CD4-positive, alpha-beta T cell treated with Interleukin-15 for 4 hours (primary cell): ENCODE data around the gene MECP2.
"Not testable (repeated sequence)": the region's sequence is repeated elsewhere in the genome, so short reads cannot be mapped to it uniquely, and the experiment has no call there.

Experiments
- DNase-seq: peaks from one replicate; pipeline ENCODE4 v3.0.0-alpha.2; 2020; ENCODE audit warnings: low spot score

MECP2 gene

DNA sequence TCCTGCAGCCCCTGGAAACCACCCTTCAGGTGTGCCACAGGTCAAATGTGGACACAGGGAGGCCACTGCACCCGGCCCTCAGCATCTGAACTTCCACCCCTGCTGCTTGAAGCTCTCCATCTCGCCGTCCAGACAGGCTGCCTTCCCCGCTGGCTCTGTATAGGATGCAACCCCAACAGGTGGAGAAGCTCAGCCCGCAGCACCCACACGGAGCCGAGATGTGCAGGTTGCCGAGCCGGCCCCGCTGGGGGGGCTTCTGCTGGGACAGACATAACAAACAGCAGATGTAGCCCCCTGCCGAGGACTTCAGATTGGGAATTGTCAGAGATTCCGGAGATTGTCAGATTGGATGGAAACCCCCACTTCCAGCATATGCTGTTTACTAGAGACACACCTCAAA is 104.4 kb downstream of the MECP2 start:
- no peak for DNase-seq

DNA sequence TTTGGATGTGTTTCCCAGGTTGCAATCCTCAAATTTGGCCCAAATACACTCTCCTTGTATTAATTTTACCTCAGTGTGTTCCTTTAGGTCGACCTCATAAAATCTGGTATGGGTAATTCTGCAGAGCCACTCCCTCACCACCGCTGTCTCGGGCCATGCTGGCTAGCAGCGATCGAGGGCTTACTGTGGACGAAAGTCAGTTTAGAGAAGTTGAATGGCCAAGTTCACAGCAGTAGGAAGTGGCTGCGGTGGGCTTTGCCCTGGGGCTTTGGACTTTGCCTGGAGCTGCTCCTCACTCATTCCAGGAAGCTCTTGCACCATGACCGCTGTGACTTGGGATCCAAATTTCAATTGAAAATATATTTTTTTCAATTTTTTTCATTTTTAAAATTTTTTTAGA is 105.3 kb downstream of the MECP2 start:
- DNase-seq = no peak

DNA sequence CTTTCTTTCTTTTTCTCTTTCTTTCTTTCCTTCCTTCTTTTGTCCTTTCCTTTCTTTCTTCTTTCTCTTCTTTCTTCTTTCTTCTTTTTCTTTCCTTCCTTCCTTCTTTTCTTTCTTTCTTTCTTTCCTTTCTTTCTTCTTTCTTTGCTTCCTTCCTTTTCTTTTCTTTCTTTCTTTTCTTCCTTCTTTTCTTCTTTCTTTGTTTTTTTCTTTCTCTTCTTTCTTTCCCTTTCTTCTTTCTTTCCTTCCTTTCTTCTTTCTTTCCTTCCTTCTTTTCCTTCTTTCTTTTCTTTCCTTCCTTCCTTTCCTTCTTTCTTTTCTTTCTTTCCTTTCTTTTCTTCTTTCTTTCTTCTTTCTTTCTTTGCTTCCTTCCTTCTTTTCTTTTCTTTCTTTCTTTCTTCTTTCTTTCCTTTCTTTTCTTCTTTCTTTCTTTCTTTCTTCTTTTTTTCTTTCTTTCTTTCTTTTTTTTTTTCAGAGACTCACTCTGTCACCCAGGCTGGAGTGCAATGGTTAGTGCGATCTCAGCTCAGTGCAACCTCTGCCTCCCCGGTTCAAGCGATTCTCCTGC is 106.4 kb downstream of the MECP2 start:
- no peak for DNase-seq

DNA sequence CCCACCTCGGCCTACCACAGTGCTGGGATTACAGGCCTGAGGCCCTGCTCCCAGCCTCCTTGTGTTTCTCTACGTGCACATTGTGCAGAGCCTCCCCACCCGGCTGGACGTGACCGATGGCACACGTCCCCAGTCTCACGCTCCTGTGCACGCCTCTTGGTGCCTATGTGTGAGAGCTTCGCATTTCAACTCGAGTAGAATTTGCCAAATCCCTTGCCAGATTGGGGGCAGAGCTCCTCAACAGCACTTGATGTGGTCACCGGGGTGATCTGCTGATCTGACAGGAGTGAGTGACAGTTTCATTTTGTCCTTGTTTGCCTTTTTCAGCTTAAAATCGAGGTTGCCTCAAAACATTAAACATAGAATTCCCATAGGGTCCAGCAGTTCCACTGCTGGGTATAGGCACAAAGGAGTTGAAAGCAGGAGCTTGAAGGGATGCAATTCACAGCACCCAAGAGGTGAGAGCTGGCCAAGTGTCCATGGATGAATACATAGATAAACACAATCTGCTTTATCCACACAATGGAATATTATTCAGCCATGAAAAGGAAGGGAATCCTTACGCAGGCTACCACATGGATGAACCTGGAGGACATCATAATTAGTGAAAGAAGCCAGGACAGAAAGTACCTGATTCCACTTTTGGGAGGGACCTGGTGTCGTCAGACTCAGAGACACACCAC is 107.4 kb downstream of the MECP2 start:
- DNase-seq = no peak

DNA sequence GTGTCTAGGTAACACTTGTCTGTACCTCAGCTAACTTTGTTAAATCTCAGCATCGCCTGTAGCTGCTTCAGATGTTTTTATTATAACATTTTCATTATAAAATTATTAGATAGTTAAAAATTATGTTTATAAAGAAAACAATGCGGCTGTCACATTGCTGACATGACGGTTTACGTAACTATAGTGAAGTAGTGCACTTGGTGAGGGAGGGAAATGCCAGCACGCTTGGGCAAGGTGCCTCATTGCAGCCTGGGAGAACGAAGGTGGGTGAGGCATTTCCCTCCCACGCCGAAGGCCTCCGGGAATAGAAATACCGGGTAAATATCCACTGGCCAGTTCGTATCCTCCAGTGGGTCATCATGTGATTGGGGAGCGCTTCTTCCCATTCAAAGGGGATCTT is 109.0 kb downstream of the MECP2 start:
- DNase-seq = no peak

DNA sequence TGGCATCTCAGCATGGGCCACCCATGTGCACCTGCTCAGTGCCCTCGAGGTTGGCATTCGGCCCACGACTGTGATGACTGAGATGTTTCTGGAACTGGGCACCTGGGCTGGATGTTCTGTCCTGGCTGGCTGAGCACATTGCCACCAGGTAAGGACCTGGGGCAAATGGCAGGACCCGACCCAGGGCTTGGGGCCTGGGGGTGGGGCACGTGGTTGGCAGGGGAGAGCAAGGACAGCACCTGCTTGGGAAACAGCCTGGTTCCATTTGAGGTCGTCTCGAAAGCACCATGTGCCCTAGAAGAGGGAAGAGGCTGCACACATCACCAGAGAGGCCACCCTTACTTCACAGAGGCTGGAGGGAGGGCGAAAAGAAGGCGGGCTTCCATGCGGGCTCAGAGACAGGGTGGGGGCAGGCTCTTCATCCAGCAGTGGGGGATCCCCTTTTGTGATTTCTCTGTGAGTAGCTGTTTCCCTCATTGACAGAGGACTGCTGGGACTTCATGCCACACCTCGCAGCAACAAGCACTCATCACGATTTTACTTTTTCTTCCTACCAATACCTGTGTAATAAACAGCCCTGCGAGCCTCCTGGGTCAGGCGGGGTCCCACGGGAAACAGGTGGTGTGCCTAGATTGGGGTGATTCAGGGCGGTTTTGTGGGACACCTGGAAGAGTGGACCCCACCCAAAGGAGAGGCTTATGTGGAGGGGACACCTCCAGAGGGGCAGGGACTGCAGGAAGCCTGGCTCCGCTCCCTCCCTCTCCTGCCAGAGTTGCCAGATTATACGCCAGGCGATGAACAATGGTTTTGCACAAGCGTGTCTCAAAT is 113.0 kb downstream of the MECP2 start:
- DNase-seq = no peak

DNA sequence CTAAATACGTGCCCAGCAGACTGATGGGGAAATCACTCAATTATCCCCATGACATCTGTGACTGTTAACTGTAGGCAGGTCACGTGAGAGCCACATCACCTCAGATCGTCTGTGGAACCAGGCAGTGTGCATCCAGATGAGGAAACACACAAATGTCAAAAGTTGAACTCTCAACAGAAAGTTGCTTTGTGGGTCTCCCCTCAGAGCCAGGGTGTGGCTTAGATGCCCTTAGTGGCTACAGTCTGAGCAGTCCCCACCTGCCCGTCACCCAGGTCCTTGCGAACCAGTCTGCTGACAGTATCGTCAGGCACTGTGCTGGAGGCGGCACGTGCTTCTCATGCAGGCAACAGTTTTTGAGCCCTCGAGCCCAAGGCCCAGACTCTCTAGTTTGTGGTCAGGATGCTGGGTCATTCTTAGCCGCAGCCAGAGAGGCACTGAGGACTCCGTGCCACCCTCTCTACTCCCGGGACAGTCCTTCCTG is 114.2 kb downstream of the MECP2 start:
- DNase-seq = no peak

DNA sequence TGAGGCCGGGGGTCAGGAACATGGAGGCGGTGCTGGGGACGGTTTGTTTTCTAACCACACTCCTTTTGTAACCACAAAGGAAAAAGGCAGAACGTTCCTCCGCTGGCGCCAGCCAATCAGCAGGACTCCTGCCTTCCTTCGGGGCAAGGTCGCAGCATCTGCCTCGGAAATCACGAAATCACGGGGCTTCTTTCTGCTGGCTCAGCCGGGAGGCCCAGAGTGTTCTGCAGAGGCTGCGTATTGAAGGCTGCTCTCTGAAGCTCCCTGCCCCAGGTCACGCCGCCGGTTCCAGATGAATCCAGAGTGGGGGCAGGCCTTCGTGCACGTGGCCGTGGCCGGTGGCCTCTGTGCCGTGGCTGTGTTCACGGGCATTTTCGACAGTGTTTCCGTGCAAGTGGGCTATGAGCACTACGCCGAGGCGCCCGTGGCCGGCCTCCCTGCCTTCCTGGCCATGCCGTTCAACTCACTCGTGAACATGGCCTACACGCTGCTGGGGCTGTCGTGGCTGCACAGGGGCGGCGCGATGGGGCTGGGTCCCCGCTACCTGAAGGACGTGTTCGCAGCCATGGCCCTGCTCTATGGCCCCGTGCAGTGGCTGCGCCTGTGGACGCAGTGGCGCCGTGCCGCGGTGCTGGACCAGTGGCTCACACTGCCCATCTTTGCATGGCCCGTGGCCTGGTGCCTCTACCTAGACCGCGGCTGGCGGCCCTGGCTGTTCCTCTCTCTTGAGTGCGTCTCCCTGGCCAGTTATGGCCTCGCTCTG is 115.6 kb downstream of the MECP2 start:
- DNase-seq = peak; percentile 62

DNA sequence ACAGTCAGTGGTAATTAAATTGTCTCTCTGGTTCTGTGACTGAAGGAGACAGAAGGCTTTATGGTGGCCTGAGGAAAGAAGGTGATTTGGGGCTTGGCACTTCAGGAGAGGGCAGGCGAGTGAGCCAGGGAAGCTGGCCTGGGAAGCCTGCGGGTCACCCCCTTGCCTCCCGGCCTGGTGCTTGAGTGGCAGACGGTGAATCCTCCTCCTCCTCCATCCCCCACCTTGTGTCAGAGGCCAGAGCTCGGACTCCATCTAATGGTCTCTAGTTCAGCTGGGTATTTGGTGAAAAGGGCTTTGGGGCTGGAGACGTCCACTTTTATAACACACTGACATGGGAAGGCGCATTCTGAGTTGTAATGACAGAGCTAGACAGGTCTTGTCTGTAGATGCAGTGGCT is 116.3 kb downstream of the MECP2 start:
- DNase-seq = no peak

DNA sequence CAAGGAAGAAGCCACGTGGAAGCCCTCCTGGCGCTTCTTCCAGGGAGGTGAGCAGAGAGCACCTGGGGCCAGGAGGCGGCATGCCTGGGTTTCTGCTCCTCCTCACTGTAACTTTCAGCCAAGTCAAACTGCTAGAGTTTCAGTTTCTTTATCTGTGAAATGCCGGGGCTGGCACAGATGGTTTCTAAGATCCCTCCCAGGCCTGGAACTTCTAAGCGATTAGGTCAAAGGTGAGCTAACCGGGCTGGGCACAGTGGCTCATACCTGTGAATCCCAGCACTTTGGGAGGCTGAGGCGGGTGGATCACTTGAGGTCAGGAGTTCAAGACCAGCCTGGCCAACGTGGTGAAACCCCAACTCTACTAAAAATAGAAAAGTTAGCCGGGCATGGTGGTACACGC is 117.1 kb downstream of the MECP2 start:
- DNase-seq = not testable (repeated sequence)

DNA sequence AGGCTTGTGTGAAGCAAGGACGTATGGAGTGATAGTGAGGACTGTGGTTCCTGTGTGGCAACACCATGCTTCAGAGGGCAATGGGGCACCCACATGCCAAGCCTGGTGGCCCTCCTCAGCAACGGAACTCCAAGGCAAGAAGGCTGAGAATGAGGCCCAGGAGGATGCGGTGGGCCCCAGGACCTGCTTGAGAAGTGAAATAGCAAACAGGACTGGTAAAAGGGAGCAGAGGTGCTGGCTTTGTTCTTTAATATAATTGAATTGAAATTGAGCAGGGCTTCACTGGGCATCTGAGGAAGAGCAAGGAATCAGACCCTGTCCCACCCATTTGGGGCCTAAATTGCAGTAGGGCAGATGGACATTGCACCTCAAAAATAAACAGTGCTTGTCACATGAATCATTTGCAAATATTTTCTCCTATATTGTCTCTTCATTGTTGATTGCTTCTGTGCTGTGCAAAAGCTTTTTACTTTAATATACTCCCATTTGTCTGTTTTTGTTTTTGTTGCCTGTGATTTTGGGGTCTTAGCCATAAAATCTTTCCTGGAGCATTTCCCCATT is 122.7 kb downstream of the MECP2 start:
- DNase-seq = no peak

DNA sequence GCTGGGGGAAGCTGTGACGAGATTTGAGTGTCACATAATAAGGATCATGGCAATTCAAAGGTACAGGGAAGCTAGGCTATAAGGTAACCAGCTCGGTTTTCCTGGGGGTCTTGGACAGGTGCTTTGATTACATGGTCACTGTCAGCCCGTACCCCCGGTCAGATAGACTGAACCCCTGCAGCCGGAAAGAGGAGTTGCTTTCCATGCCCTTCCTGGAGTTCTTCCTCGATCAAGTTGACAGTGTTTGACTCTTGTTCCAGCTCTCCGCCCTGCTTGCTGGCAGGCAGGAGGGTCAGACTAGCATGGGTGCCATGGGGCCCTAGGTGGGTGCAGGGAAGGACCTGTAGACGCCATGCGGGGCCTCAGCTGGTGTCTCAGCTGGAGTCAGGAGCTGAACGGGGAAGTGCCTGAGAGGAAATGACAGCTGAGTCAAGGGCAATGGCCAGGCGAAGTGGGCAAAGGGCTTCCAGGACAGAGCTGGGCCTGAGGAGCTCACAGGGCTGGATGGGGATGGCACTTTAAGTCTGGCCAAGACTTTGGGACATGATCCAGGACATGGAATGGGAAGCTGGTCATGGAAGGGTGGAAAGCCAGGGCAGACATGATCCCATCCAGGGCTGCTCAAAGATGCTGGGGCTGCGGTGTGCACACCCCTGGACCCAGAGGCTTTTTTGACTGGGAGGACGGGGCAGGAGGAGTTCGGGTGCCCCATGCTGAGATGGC is 123.4 kb downstream of the MECP2 start:
- DNase-seq = no peak

DNA sequence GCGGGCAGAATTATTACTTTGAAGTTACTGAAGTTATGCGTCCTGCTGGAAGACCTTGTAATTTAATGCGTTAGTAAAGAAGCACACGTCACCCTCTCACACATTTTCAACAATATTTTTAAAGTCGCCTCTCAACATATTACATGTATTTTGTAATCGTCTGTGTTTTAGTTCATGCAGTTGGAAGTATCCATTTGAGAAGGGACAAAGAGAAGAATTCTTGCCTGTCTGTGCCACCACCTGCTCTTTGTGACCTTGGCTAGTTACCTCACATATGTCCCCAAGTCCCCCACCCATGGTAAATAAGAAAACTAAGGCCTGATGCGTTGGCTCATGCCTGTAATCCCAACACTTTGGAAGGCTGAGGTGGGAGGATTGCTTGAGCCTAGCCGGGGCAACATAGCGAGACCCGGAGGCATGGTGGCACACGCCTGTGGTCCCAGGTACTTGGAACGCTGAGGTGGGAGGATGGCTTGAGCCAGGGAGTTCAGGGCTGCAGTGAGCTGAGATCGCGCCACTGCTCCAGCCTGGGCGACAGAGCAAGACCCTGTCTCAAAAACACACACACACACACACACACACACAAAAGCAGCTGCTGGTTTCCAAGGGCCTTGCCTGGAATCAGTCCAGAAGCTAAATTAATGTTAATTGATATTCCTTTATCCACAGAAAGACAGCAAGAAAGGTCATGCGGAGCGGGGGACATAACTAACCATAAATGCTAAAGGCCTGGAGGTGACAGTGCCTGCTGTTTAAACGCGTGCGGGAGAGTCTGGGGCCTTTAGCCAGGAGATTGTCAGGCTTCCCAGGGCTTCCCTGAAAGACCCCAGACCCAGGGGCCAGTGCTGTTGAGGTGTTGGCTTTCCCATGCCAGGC is 124.2 kb downstream of the MECP2 start:
- no peak for DNase-seq

DNA sequence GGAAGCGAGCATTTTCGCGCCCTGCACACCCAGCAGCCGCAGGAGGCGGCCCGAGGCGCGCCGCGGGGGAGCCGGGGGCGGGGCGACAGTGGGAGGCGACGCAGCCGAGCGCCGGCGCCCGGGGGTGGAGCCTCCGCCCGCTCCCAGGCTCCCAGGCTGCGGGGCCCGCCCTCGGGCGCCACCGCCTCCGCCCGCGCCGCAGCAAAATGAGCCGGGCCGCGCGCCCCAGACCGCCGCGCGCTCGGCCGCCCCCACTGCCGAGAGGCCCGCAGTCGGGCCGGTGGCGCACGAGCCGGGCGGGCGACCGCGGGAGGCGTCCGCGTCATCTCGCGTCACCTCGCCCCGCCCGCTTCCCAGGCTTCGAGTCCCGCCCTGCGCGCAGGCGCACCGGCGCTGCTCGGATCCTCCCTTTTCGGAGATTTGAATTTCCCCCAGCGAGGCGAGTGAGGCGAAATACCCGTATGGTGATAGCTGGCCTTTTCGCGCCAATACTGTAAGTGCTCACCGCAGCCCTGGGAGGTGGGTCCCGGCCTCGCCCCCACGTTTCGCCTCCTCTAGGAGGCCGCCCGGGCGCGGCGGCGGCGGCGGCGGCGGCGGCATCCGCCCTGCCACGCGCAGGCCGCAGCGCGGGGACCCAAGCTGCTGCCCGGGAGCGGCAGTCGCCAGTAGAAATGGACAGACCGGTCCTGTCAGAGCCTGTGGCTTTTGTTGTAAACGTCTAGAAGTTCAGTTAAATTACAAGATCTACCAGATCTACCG is 125.0 kb downstream of the MECP2 start, which contains the start of gene TMEM187:
TMEM187 (plus strand) TSS at position 387 of the 759 bp plus-strand sequence. CDS start 9,309 bp downstream, outside the sequence.
- peak; percentile 88 for DNase-seq
